Measurements from ENCODE around the gene CYP2C19.

Gene CYP2C19

DNA sequence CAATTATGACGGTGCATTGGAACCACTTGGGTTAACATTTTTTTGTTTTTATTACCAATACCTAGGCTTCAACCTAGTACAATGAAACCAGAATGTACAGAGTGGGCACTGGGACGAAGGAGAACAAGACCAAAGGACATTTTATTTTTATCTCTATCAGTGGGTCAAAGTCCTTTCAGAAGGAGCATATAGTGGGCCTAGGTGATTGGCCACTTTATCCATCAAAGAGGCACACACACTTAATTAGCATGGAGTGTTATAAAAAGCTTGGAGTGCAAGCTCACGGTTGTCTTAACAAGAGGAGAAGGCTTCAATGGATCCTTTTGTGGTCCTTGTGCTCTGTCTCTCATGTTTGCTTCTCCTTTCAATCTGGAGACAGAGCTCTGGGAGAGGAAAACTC is at the start of gene CYP2C19:
Gene CYP2C19 (plus strand): TSS at position 289 of the 400 bp plus-strand sequence. CDS start 25 bp downstream, at position 314.
- no peak within 1 kb of the TSS for H3K27ac ChIP-seq (ENCODE audit: low read length)
- DNase-seq (no peak), ATAC-seq (ENCODE audit: insufficient read depth, low read depth) (no peak)
- H3K9ac ChIP-seq (ENCODE audit: low read depth, low read length) = no peak within 1 kb of the TSS
- no peaks in the 10 kb centered on the region for H3K36me3 ChIP-seq (ENCODE audit: insufficient read depth, low read length)
- H3K27me3 ChIP-seq (ENCODE audit: insufficient read depth, low read length, poor library complexity) = no peaks in the 10 kb centered on the region
- no peaks in the 10 kb centered on the region for H3K4me1 ChIP-seq (ENCODE audit: insufficient read depth, low read length)
- no peaks in the 10 kb centered on the region for H4K20me1 ChIP-seq (ENCODE audit: insufficient read depth, low read length)
- no peaks in the 10 kb centered on the region for H3K9me3 ChIP-seq (ENCODE audit: insufficient read depth, low read length, severe bottlenecking)
- no peak within 1 kb of the TSS for H3K4me2 ChIP-seq (ENCODE audit: insufficient read depth, low read length)
- H2AFZ ChIP-seq (ENCODE audit: low read depth, low read length) = no peak within 1 kb of the TSS
- no peak within 1 kb of the TSS for H3K4me3 ChIP-seq (ENCODE audit: low read depth in 1 of 2, low read length in 2 of 2)
- no peak for TF ChIP-seq EZH2 (IDR thresholded peaks at IDR 0.05; ENCODE audit: borderline replicate concordance, low read depth, low read length, severe bottlenecking)
- TF ChIP-seq, protein P1, sequence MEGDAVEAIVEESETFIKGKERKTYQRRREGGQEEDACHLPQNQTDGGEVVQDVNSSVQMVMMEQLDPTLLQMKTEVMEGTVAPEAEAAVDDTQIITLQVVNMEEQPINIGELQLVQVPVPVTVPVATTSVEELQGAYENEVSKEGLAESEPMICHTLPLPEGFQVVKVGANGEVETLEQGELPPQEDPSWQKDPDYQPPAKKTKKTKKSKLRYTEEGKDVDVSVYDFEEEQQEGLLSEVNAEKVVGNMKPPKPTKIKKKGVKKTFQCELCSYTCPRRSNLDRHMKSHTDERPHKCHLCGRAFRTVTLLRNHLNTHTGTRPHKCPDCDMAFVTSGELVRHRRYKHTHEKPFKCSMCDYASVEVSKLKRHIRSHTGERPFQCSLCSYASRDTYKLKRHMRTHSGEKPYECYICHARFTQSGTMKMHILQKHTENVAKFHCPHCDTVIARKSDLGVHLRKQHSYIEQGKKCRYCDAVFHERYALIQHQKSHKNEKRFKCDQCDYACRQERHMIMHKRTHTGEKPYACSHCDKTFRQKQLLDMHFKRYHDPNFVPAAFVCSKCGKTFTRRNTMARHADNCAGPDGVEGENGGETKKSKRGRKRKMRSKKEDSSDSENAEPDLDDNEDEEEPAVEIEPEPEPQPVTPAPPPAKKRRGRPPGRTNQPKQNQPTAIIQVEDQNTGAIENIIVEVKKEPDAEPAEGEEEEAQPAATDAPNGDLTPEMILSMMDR (IDR thresholded peaks at IDR 0.05; ENCODE audit: borderline replicate concordance, extremely low read depth, low read length, poor library complexity, severe bottlenecking) = no peak
- H3K79me2 ChIP-seq (ENCODE audit: insufficient read depth, low read length) = no peaks in the 10 kb centered on the region

DNA sequence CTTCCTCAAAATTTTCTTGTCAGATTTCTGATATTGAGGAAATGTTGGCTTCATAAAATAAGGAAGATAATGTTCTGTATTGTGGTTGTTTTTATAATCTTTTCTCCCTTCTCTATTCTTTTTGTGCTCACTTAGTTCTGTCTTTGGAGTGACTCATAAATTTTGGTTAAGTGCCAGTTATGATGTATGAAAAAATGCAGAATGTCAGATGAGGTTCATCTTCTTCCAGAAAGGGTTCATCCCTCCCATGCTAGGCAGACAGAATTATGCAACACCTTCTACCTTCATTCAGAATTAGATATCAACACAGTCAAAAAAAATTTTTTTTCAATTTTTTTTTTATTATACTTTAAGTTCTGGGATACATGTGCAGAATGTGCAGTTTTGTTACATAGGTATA is 36.6 kb upstream of the CYP2C19 start:
- Histone ChIP-seq H3K27me3 (ENCODE audit: insufficient read depth, low read length, poor library complexity) (no peaks in the 10 kb centered on the region), H2AFZ (ENCODE audit: low read depth, low read length) (no peak overlapping the region), H3K4me1 (ENCODE audit: insufficient read depth, low read length) (no peaks in the 10 kb centered on the region), H3K4me2 (ENCODE audit: insufficient read depth, low read length) (no peak overlapping the region), H3K9me3 (ENCODE audit: insufficient read depth, low read length, severe bottlenecking) (no peaks in the 10 kb centered on the region), H3K9ac (ENCODE audit: low read depth, low read length) (no peak overlapping the region), H3K27ac (ENCODE audit: low read length) (no peak overlapping the region), H3K79me2 (ENCODE audit: insufficient read depth, low read length) (no peaks in the 10 kb centered on the region), H4K20me1 (ENCODE audit: insufficient read depth, low read length) (no peaks in the 10 kb centered on the region), H3K4me3 (ENCODE audit: low read depth in 1 of 2, low read length in 2 of 2) (no peak overlapping the region), H3K36me3 (ENCODE audit: insufficient read depth, low read length) (no peaks in the 10 kb centered on the region)
- no peak for TF ChIP-seq EZH2 (IDR thresholded peaks at IDR 0.05; ENCODE audit: borderline replicate concordance, low read depth, low read length, severe bottlenecking)
- TF ChIP-seq, protein P1 (IDR thresholded peaks at IDR 0.05; ENCODE audit: borderline replicate concordance, extremely low read depth, low read length, poor library complexity, severe bottlenecking) = no peak
- ATAC-seq (ENCODE audit: insufficient read depth, low read depth) (no peak), DNase-seq (no peak)

DNA sequence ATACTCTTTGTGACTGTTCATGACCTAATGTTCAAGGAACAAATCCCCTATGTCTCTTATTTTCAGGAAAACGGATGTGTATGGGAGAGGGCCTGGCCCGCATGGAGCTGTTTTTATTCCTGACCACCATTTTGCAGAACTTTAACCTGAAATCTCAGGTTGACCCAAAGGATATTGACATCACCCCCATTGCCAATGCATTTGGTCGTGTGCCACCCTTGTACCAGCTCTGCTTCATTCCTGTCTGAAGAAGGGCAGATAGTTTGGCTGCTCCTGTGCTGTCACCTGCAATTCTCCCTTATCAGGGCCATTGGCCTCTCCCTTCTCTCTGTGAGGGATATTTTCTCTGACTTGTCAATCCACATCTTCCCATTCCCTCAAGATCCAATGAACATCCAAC is 27.3 kb upstream of the CYP2C19 start:
- no peak overlapping the region for H3K4me3 ChIP-seq (ENCODE audit: low read depth in 1 of 2, low read length in 2 of 2)
- no peak for TF ChIP-seq EZH2 (IDR thresholded peaks at IDR 0.05; ENCODE audit: borderline replicate concordance, low read depth, low read length, severe bottlenecking)
- TF ChIP-seq, protein P1 (IDR thresholded peaks at IDR 0.05; ENCODE audit: borderline replicate concordance, extremely low read depth, low read length, poor library complexity, severe bottlenecking) = no peak
- H2AFZ ChIP-seq (ENCODE audit: low read depth, low read length) = no peak overlapping the region
- no peak for DNase-seq
- no peaks in the 10 kb centered on the region for H3K4me1 ChIP-seq (ENCODE audit: insufficient read depth, low read length)
- no peak overlapping the region for H3K9ac ChIP-seq (ENCODE audit: low read depth, low read length)
- ATAC-seq (ENCODE audit: insufficient read depth, low read depth) = no peak
- no peaks in the 10 kb centered on the region for H3K27me3 ChIP-seq (ENCODE audit: insufficient read depth, low read length, poor library complexity)
- no peaks in the 10 kb centered on the region for H4K20me1 ChIP-seq (ENCODE audit: insufficient read depth, low read length)
- H3K4me2 ChIP-seq (ENCODE audit: insufficient read depth, low read length) = no peak overlapping the region
- no peaks in the 10 kb centered on the region for H3K36me3 ChIP-seq (ENCODE audit: insufficient read depth, low read length)
- H3K27ac ChIP-seq (ENCODE audit: low read length) = no peak overlapping the region
- no peaks in the 10 kb centered on the region for H3K9me3 ChIP-seq (ENCODE audit: insufficient read depth, low read length, severe bottlenecking)
- no peaks in the 10 kb centered on the region for H3K79me2 ChIP-seq (ENCODE audit: insufficient read depth, low read length)

DNA sequence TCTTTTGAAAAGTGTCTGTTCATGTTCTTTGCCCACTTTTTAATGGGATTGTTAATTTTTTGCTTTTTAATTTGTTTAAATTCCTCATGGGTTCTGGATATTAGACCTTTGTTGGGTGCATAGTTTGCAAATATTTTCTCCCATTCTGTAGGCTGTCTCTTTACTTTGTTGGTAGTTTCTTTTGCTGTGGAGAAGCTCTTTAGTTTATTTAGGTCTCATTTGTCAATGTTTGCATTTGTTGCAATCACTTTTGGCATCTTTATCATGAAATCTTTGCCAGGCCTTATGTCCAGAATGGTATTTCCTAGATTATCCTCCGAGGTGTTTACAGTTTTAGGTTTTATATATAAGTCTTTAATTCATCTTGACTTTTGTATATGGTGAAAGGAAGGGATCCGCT is 23.9 kb upstream of the CYP2C19 start:
- Histone ChIP-seq H3K9me3 (ENCODE audit: insufficient read depth, low read length, severe bottlenecking) (no peaks in the 10 kb centered on the region), H3K4me1 (ENCODE audit: insufficient read depth, low read length) (no peaks in the 10 kb centered on the region), H3K4me3 (ENCODE audit: low read depth in 1 of 2, low read length in 2 of 2) (no peak overlapping the region), H3K27ac (ENCODE audit: low read length) (no peak overlapping the region), H3K27me3 (ENCODE audit: insufficient read depth, low read length, poor library complexity) (no peaks in the 10 kb centered on the region), H4K20me1 (ENCODE audit: insufficient read depth, low read length) (no peaks in the 10 kb centered on the region), H2AFZ (ENCODE audit: low read depth, low read length) (no peak overlapping the region), H3K36me3 (ENCODE audit: insufficient read depth, low read length) (no peaks in the 10 kb centered on the region), H3K79me2 (ENCODE audit: insufficient read depth, low read length) (no peaks in the 10 kb centered on the region), H3K4me2 (ENCODE audit: insufficient read depth, low read length) (no peak overlapping the region), H3K9ac (ENCODE audit: low read depth, low read length) (no peak overlapping the region)
- DNase-seq (no peak), ATAC-seq (ENCODE audit: insufficient read depth, low read depth) (no peak)
- TF ChIP-seq, protein P1 (IDR thresholded peaks at IDR 0.05; ENCODE audit: borderline replicate concordance, extremely low read depth, low read length, poor library complexity, severe bottlenecking) = no peak
- TF ChIP-seq EZH2 (IDR thresholded peaks at IDR 0.05; ENCODE audit: borderline replicate concordance, low read depth, low read length, severe bottlenecking) = no peak

All from DND-41 (cell line).